H9 (cell line): ENCODE measurements around the gene TMEM100. TPM values are rescaled to one million over a fixed set of nuclear protein-coding genes. Genes with fewer than 3 reads are reported as not detected.
A peak's percentile ranks its signal among the peaks of the same experiment; 100 is the strongest.

Experiments
- DNase-seq: peaks from one replicate; pipeline ENCODE4 v3.0.0-alpha.2; 2017
- H2AFZ ChIP-seq: one replicate; pipeline ENCODE4 v1.6.1; 2013; ENCODE audit warnings: mild to moderate bottlenecking, low read length, control low read depth, moderate library complexity
- H2AK5ac ChIP-seq: 2 replicates; pipeline ENCODE4 v1.6.1; 2013; ENCODE audit warnings: low read length, control low read depth, mixed read lengths; ENCODE audit not compliant: insufficient read length
- H2BK120ac ChIP-seq: one replicate; pipeline ENCODE4 v1.6.1; 2013; ENCODE audit warnings: low read depth, mild to moderate bottlenecking, low read length, control low read depth, inconsistent platforms; ENCODE audit not compliant: poor library complexity, severe bottlenecking
- H2BK12ac ChIP-seq: 2 replicates; pipeline ENCODE4 v1.6.1; 2013; ENCODE audit warnings: low read length, control low read depth, mixed read lengths, low read depth; ENCODE audit not compliant: insufficient read length
- H2BK15ac ChIP-seq: 2 replicates; pipeline ENCODE4 v1.6.1; 2013; ENCODE audit warnings: low read depth, low read length, control low read depth
- H2BK20ac ChIP-seq: one replicate; pipeline ENCODE4 v1.6.1; 2013; ENCODE audit warnings: low read depth, mild to moderate bottlenecking, low read length, control low read depth, inconsistent platforms; ENCODE audit not compliant: poor library complexity, severe bottlenecking
- H2BK5ac ChIP-seq: 2 replicates; pipeline ENCODE4 v1.6.1; 2013; ENCODE audit warnings: low read length, control low read depth, mixed read lengths; ENCODE audit not compliant: insufficient read length
- H3K14ac ChIP-seq: 2 replicates; pipeline ENCODE4 v1.6.1; 2013; ENCODE audit warnings: low read length, control low read depth; ENCODE audit not compliant: insufficient read depth
- H3K18ac ChIP-seq: 2 replicates; pipeline ENCODE4 v1.6.1; 2013; ENCODE audit warnings: low read depth, mild to moderate bottlenecking, mixed read lengths, low read length, control low read depth; ENCODE audit not compliant: insufficient read length
- H3K23ac ChIP-seq: 2 replicates; pipeline ENCODE4 v1.6.1; 2013; ENCODE audit warnings: low read length, control low read depth, mixed read lengths, low read depth; ENCODE audit not compliant: insufficient read length
- H3K23me2 ChIP-seq: 2 replicates; pipeline ENCODE4 v1.6.1; 2013; ENCODE audit warnings: low read depth, mild to moderate bottlenecking, mixed read lengths, low read length, control low read depth; ENCODE audit not compliant: insufficient read length, poor library complexity, severe bottlenecking
- H3K27ac ChIP-seq: 2 replicates; pipeline ENCODE4 v1.5.1; 2013; ENCODE audit warnings: low read length, control low read depth, mixed read lengths, low read depth; ENCODE audit not compliant: insufficient read length
- H3K27me3 ChIP-seq: 2 replicates; pipeline ENCODE4 v1.6.1; 2013; ENCODE audit warnings: low read length, control low read depth, inconsistent platforms; ENCODE audit not compliant: insufficient read depth
- H3K4ac ChIP-seq: 2 replicates; pipeline ENCODE4 v1.6.1; 2013; ENCODE audit warnings: low read depth, mild to moderate bottlenecking, control low read depth, inconsistent platforms, low read length, moderate library complexity
- H3K4me1 ChIP-seq: 2 replicates; pipeline ENCODE4 v1.6.1; 2013; ENCODE audit warnings: low read length, control low read depth, inconsistent platforms; ENCODE audit not compliant: insufficient read depth
- H3K4me2 ChIP-seq: 2 replicates; pipeline ENCODE4 v1.6.1; 2013; ENCODE audit warnings: low read length, control low read depth, mixed read lengths; ENCODE audit not compliant: insufficient read length, insufficient read depth
- H3K56ac ChIP-seq: 2 replicates; pipeline ENCODE4 v1.6.1; 2013; ENCODE audit warnings: low read depth, mild to moderate bottlenecking, mixed read lengths, low read length, control low read depth; ENCODE audit not compliant: insufficient read length
- H3K79me1 ChIP-seq: 2 replicates; pipeline ENCODE4 v1.6.1; 2013; ENCODE audit warnings: low read depth, mild to moderate bottlenecking, moderate library complexity, low read length, control low read depth, inconsistent platforms; ENCODE audit not compliant: insufficient read depth, poor library complexity, severe bottlenecking
- H3K79me2 ChIP-seq: 2 replicates; pipeline ENCODE4 v1.6.1; 2013; ENCODE audit warnings: low read length, control low read depth, inconsistent platforms; ENCODE audit not compliant: insufficient read depth
- H3K9ac ChIP-seq: 2 replicates; pipeline ENCODE4 v1.6.1; 2013; ENCODE audit warnings: low read length, control low read depth, mixed read lengths; ENCODE audit not compliant: insufficient read length; ENCODE audit errors: extremely low read depth
- H3K9me3 ChIP-seq: one replicate; pipeline ENCODE4 v1.6.1; 2013; ENCODE audit warnings: low read depth, low read length, inconsistent platforms; ENCODE audit not compliant: control insufficient read depth
- H3T11ph ChIP-seq: one replicate; pipeline ENCODE4 v1.6.1; 2013; ENCODE audit warnings: mild to moderate bottlenecking, low read length, control low read depth, inconsistent platforms
- H4K20me1 ChIP-seq: one replicate; pipeline ENCODE4 v1.6.1; 2013; ENCODE audit not compliant: control insufficient read depth, insufficient read length, insufficient read depth
- H4K5ac ChIP-seq: 2 replicates; pipeline ENCODE4 v1.6.1; 2013; ENCODE audit warnings: low read depth, mild to moderate bottlenecking, mixed read lengths, low read length, control low read depth; ENCODE audit not compliant: insufficient read length
- H4K8ac ChIP-seq: replicated peaks from 2 replicates; pipeline ENCODE4 v1.6.1; 2013; ENCODE audit warnings: low read length, control low read depth, mixed read lengths, low read depth; ENCODE audit not compliant: insufficient read length
- H4K91ac ChIP-seq: 2 replicates; pipeline ENCODE4 v1.6.1; 2013; ENCODE audit warnings: low read depth, mild to moderate bottlenecking, moderate library complexity, mixed read lengths, low read length, control low read depth; ENCODE audit not compliant: insufficient read length
- H3K27ac Mint-ChIP-seq, 3 experiments: 2 replicates in 2 of 3; 3 replicates in 1 of 3; pipeline ENCODE4 v1.8.0; 2020 to 2021; ENCODE audit warnings: mixed read lengths in 3 of 3, mild to moderate bottlenecking in 1 of 3, moderate library complexity in 1 of 3
- H3K27me3 Mint-ChIP-seq: 2 replicates; pipeline ENCODE4 v1.8.0; 2021; ENCODE audit warnings: low read depth, mild to moderate bottlenecking, moderate library complexity, mixed read lengths
- H3K36me3 Mint-ChIP-seq, 3 experiments: 2 replicates in 2 of 3; 3 replicates in 1 of 3; pipeline ENCODE4 v1.8.0; 2020 to 2021; ENCODE audit warnings: low read depth in 3 of 3, mixed read lengths in 3 of 3; ENCODE audit not compliant: insufficient read depth in 1 of 3
- H3K4me1 Mint-ChIP-seq, 2 experiments: 2 replicates each; pipeline ENCODE4 v1.8.0; 2020; ENCODE audit warnings: mixed read lengths in 2 of 2
- H3K4me3 Mint-ChIP-seq, 2 experiments: 2 replicates in 1 of 2; 3 replicates in 1 of 2; pipeline ENCODE4 v1.8.0; 2020 to 2021; ENCODE audit warnings: mild to moderate bottlenecking in 2 of 2, mixed read lengths in 2 of 2, moderate library complexity in 1 of 2
- H3K9me3 Mint-ChIP-seq, 2 experiments: 2 replicates in 1 of 2; 3 replicates in 1 of 2; pipeline ENCODE4 v1.8.0; 2020; ENCODE audit warnings: mild to moderate bottlenecking in 2 of 2, mixed read lengths in 2 of 2, moderate library complexity in 1 of 2
- CTCF ChIP-seq: fragments of 200-600 bp; sonication (generic); conservative IDR thresholded peaks from 3 replicates; pipeline ENCODE4 v1.8.0; 2021; ENCODE audit warnings: antibody characterized with exemption, mild to moderate bottlenecking
- WGBS: extraction: QIAGEN DNeasy Blood & Tissue Kit; methylation state at CpG from one replicate; pipeline ENCODE4 v1.1.7; 2013; ENCODE audit warnings: missing lambda C conversion rate, low lambda C conversion rate, mixed read lengths; ENCODE audit not compliant: insufficient read length; ENCODE audit errors: extremely low coverage; 5-methylcytosine and 5-hydroxymethylcytosine counted together
- total RNA-seq: library from RNA; stranded (reverse); gene quantifications from 2 replicates; pipeline ENCODE4 v1.2.1, GENCODE V29; 2021

The TMEM100 gene
- total RNA-seq, 1 experiment from 2014 or later = 0.17 TPM

GRCh38 chr17:55772086-55772485, 49.4 kb upstream of the TMEM100 start:
- Histone ChIP-seq H3K4me1 (no peaks in the 10 kb centered on the region), H3K18ac (no peak overlapping the region), H3K79me2 (no peaks in the 10 kb centered on the region), H3K23ac (no peak overlapping the region), H3K56ac (no peak overlapping the region), H3K9me3 (no peaks in the 10 kb centered on the region), H2BK5ac (no peak overlapping the region), H4K20me1 (no peaks in the 10 kb centered on the region), H3K4me2 (no peak overlapping the region), H2BK20ac (no peak overlapping the region), H3K9ac (no peak overlapping the region), H3K4ac (no peak overlapping the region), H2BK12ac (no peak overlapping the region), H3K14ac (no peak overlapping the region), H2AK5ac (no peak overlapping the region), H4K5ac (no peak overlapping the region), H2AFZ (no peak overlapping the region), H2BK120ac (no peak overlapping the region), H4K91ac (no peak overlapping the region), H3T11ph (no peak overlapping the region), H4K8ac (no peak overlapping the region), H3K27me3 (no peaks in the 10 kb centered on the region), H3K27ac (no peak overlapping the region), H3K23me2 (no peaks in the 10 kb centered on the region), H2BK15ac (no peak overlapping the region), H3K79me1 (no peaks in the 10 kb centered on the region)
- no peaks in the 10 kb centered on the region for H3K27me3 Mint-ChIP-seq
- H3K4me1 Mint-ChIP-seq = peaks cover 0 to 3% of the 10 kb centered on the region in 2 experiments; a peak in 1 of 4 replicates
- H3K4me3 Mint-ChIP-seq = no peak overlapping the region
- H3K27ac Mint-ChIP-seq = no peak overlapping the region
- peak; percentile 46; the same call in 2 of the 3 replicates for TF ChIP-seq CTCF
- DNase-seq = no peak
- H3K36me3 Mint-ChIP-seq = peaks cover 0 to 28% (median 19%) of the 10 kb centered on the region in 3 experiments; a peak in 6 of 7 replicates
- no CpG with 5 or more reads among the region's 7 CpGs for WGBS
- H3K9me3 Mint-ChIP-seq = no peaks in the 10 kb centered on the region
